Lower leg skin (tissue), 4 donors: Measurements from ENCODE around the gene TAF1C. TPM values are rescaled to one million over a fixed set of nuclear protein-coding genes. Genes with fewer than 3 reads are reported as not detected.
"Not testable (repeated sequence)": the region's sequence is repeated elsewhere in the genome, so short reads cannot be mapped to it uniquely, and the experiment has no call there.

ENCODE experiments used
- DNase-seq, 2 donors: peaks; one replicate each; pipeline ENCODE4 v3.0.0-alpha.2; 2019; ENCODE audit warnings: low spot score in 2 of 2
- H3K4me3 ChIP-seq: fragments of 200-600 bp; sonication (generic); 2 replicates; pipeline ENCODE4 v1.5.1; 2017; ENCODE audit warnings: mild to moderate bottlenecking, low read depth; ENCODE audit not compliant: poor library complexity, severe bottlenecking
- POLR2A ChIP-seq, 2 donors: fragments of 450-650 bp; IDR thresholded peaks; one replicate each; pipeline ENCODE4 v1.6.1; 2016 to 2017; ENCODE audit warnings: antibody characterized with exemption in 2 of 2, mild to moderate bottlenecking in 1 of 2, moderate library complexity in 1 of 2
- WGBS, 2 donors: methylation state at CpG; one replicate each; pipeline ENCODE4 v1.1.5; 2018; 5-methylcytosine and 5-hydroxymethylcytosine counted together
- intact Hi-C: fragments of 100-400 bp; cut with DNase I; formaldehyde crosslinking; loops from one replicate; pipeline ENCODE4 v1.15.0; 2023; ENCODE audit warnings: low total_unique reads
- total RNA-seq, 4 donors: library from RNA; depleted of rRNA; stranded (reverse); fragments of >200 nt; gene quantifications; one replicate each; pipeline ENCODE4 v1.1.0, GENCODE V29; 2016
- TF ChIP-seq, protein P1 (sequence below), 3 donors: fragments of 450-650 bp; IDR thresholded peaks; one replicate each; pipeline ENCODE4 v1.5.1; 2016; ENCODE audit warnings: antibody characterized with exemption in 3 of 3, mild to moderate bottlenecking in 3 of 3, moderate library complexity in 2 of 3

The TAF1C gene
- total RNA-seq, 4 donors from 2014 or later: 35.8 to 41.8 (median 36.5) TPM

DNA sequence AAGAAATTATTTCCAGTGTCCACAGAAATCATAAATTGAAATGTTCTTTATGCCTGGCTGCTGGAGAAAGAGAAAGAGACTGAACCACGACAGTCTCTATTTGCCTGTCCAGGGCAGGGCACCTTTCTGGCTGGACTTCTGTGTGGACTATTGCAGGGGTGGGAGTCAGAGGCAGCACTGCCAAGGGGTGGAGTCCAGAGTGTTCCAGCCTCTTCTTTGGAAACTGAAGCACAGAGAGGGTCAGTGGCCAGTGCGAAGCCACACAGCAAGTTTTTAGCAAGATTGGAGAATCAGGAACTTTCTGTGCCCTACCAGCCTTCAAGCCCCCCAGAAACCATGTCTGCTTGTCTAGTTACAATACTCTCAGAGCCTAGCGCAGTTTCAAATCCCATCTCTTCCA is 37.7 kb upstream of the TAF1C start:
- WGBS, 2 donors: 87 to 91% methylated on average over 3 of the region's 3 CpGs

DNA sequence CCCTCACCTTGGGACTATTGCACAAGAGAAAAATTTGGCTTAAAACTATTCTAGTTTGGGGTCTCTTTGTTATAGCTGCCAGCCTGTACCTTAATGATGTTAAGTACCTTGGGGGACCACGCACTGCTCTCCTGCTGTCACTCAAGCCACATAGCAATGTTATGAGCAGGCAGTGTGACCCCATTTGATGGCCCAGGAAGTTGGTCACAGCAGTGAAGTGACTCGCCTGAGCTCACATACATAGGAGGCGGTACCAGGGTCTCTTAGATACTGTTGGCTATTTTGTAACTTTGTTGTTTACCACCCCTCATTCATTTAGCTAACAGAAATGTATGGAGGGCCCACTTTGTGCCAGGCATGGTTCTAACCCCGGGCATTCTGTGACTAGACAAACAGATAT is 36.6 kb upstream of the TAF1C start:
- intact Hi-C loops: no loop called here
- DNase-seq: no peak
- whole genome bisulfite sequencing, 2 donors: 88 to 96% methylated on average over 4 of the region's 4 CpGs

More for the DNA sequence above, 37.7 kb upstream of the TAF1C start:
- intact Hi-C loops: no loop called here
- no peak overlapping the region for H3K4me3 ChIP-seq
- TF ChIP-seq, protein P1, sequence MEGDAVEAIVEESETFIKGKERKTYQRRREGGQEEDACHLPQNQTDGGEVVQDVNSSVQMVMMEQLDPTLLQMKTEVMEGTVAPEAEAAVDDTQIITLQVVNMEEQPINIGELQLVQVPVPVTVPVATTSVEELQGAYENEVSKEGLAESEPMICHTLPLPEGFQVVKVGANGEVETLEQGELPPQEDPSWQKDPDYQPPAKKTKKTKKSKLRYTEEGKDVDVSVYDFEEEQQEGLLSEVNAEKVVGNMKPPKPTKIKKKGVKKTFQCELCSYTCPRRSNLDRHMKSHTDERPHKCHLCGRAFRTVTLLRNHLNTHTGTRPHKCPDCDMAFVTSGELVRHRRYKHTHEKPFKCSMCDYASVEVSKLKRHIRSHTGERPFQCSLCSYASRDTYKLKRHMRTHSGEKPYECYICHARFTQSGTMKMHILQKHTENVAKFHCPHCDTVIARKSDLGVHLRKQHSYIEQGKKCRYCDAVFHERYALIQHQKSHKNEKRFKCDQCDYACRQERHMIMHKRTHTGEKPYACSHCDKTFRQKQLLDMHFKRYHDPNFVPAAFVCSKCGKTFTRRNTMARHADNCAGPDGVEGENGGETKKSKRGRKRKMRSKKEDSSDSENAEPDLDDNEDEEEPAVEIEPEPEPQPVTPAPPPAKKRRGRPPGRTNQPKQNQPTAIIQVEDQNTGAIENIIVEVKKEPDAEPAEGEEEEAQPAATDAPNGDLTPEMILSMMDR (IDR thresholded peaks at IDR 0.05): no peak
- no peak for TF ChIP-seq POLR2A (IDR thresholded peaks at IDR 0.05)
- DNase-seq: no peak

DNA sequence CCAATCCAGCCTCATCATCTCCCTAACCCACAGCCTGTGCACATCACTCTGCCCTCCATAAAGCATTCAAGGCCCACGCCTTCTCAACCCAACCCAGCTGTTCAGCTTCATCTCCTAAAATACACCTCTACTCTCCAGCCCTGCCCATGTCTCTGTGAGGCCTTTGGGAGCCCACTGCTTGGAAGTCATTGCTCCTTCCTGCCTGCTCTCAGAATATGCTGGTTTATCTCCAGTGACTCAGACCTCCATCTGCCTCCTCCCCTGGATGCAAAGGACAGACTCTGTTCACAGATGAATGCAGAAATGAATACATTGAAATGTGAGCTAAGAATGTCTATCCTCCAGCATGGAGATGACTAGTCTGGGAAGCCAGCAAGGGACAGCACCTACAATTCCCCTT is 34.0 kb upstream of the TAF1C start:
- 100% methylated on average over 1 of the region's 1 CpG for WGBS, 2 donors
- TF ChIP-seq POLR2A (IDR thresholded peaks at IDR 0.05): no peak
- intact Hi-C loops: no loop called here
- no peak for DNase-seq
- H3K4me3 ChIP-seq: no peak overlapping the region

More for the DNA sequence above, 36.6 kb upstream of the TAF1C start:
- H3K4me3 ChIP-seq: no peak overlapping the region
- no peak for TF ChIP-seq POLR2A (IDR thresholded peaks at IDR 0.05)
- TF ChIP-seq, protein P1 (IDR thresholded peaks at IDR 0.05): no peak

DNA sequence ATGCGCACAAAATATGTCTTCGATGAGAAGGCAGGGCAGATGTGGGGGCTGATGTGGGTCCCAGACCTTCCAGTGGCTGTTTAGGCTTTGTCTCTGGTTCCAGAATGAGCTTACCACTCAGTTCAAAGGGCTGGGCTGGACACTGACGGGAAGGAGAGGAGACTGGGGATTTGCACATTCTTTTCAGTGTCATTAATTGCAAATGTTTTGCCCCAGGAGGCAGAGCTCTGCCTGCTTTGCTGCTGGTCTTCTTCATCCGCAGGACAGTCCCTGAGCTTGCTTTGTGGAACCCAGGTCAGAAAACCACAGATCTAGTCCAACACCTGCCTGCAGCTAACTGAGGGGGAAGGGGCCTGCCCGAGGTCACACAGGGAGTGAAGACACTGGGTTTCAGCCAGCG is 32.1 kb upstream of the TAF1C start:
- intact Hi-C loops: no loop called here
- TF ChIP-seq POLR2A (IDR thresholded peaks at IDR 0.05): no peak
- TF ChIP-seq, protein P1 (IDR thresholded peaks at IDR 0.05): no peak
- H3K4me3 ChIP-seq: no peak overlapping the region
- no peak for DNase-seq
- 70 to 75% methylated on average over 6 of the region's 6 CpGs for WGBS, 2 donors

DNA sequence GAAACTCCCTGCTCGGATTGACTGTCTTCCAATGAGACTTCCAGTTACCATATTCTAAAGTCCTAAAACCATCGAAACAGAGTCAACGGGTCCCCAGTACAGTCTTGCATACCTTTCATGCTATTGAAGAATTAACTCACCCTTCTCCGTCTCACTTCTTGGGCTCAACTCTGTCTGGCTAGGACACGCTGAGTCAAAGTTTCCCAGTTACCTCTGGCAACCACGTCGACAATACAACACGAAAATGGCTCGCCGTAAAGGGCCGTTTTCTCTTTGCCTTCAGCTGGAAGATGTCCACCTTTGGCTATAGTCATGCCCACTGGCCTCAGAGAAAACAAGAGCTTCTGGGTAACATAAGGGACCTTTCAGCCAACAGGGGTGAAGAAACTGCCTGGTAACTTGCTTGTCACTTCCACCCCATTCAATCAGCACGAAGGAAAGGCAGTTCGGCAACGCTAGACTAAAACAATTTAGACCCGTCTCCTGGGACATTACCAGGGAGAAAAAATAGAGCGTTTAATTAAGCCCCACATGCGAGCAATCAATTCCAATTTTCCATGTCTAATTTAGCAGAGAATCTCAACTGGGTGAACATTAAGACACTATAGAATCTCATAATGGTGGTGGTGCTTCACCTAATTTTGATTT is 31.4 kb upstream of the TAF1C start:
- intact Hi-C loops: no loop called here
- no peak for TF ChIP-seq POLR2A (IDR thresholded peaks at IDR 0.05)
- TF ChIP-seq, protein P1 (IDR thresholded peaks at IDR 0.05): no peak
- H3K4me3 ChIP-seq: no peak overlapping the region
- 76 to 77% methylated on average over 17 of the region's 17 CpGs for WGBS, 2 donors
- no peak for DNase-seq

DNA sequence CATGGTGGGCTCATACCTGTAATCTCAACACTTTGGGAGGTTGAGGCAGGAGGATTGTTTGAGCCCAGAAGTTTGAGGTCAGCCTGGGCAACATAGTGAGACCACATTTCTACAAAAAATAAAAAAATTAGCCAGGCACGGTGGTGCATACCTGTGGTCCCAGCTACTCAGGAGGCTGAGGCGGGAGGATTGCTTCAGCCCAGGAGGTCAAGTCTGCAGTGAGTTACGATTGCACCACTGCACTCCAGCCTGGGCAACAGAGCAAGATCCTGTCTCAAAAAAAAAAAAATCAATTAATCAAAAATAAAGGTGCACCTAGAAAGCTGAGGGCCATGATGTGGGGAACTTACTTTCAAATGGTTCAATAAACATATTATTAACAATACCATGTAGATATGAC is 29.3 kb upstream of the TAF1C start:
- WGBS, 2 donors: 95% methylated on average over 3 of the region's 3 CpGs
- DNase-seq, intact Hi-C loops, H3K4me3 ChIP-seq: not testable (repeated sequence)

DNA sequence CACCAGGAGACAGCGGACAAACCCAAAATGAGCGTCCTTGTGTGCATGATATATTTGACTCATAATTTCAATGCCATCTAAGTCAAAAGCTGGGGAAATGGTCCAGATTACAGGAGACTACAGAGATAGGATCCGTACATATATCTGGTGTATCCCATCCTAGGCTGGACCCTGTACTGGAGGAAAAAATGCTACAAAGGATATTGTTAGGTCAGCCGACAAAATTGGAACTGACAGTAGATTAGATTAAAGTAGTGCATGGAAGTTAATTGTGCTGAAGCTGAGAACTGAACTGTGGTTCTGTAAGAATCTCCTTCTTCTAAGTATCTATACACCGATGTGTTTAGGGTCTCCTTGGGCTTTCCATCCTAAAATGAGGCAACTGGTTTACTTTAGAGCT is 28.7 kb upstream of the TAF1C start:
- TF ChIP-seq, protein P1 (IDR thresholded peaks at IDR 0.05): no peak
- TF ChIP-seq POLR2A (IDR thresholded peaks at IDR 0.05): no peak
- H3K4me3 ChIP-seq: no peak overlapping the region
- WGBS, 2 donors: 89 to 90% methylated on average over 5 of the region's 5 CpGs
- DNase-seq: no peak
- intact Hi-C loops: no loop called here
